Measurements from ENCODE around the gene PDE4B.

DNA sequence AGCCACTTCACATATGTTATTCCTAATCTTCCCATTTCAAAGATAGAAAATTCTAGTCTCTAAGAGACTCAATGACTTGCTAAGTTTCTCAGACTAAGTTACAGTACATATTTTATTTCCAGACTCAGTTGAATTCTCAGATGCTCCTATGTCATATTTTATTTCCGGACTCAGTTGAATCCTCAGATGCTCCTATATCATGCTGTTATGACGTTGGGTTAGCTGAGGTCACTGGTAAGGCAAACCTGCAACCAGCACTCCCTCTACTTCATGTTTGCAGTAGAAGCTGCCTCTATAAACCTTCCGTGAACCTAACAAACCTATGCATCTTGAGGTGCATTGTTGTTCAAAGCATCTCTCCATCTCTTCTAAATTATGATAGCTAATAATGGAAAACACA lies 554.2 kb downstream of the PDE4B start:
- TF ChIP-seq EP300 (IDR thresholded peaks at IDR 0.05), result no peak
- no peak for TF ChIP-seq POLR2AphosphoS5 (IDR thresholded peaks at IDR 0.05)
- TF ChIP-seq, protein P1, sequence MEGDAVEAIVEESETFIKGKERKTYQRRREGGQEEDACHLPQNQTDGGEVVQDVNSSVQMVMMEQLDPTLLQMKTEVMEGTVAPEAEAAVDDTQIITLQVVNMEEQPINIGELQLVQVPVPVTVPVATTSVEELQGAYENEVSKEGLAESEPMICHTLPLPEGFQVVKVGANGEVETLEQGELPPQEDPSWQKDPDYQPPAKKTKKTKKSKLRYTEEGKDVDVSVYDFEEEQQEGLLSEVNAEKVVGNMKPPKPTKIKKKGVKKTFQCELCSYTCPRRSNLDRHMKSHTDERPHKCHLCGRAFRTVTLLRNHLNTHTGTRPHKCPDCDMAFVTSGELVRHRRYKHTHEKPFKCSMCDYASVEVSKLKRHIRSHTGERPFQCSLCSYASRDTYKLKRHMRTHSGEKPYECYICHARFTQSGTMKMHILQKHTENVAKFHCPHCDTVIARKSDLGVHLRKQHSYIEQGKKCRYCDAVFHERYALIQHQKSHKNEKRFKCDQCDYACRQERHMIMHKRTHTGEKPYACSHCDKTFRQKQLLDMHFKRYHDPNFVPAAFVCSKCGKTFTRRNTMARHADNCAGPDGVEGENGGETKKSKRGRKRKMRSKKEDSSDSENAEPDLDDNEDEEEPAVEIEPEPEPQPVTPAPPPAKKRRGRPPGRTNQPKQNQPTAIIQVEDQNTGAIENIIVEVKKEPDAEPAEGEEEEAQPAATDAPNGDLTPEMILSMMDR (IDR thresholded peaks at IDR 0.05), result no peak
- TF ChIP-seq POLR2A (IDR thresholded peaks at IDR 0.05; ENCODE audit: low read depth), result no peak

Measured in esophagus muscularis mucosa (tissue), 4 donors.